ENCODE data around the gene ZDHHC16. TPM values are rescaled to one million over a fixed set of nuclear protein-coding genes. Genes with fewer than 3 reads are reported as not detected.

The ZDHHC16 gene
- total RNA-seq, 4 donors from 2014 or later = 25.6 to 38.3 (median 28.4) TPM

DNA sequence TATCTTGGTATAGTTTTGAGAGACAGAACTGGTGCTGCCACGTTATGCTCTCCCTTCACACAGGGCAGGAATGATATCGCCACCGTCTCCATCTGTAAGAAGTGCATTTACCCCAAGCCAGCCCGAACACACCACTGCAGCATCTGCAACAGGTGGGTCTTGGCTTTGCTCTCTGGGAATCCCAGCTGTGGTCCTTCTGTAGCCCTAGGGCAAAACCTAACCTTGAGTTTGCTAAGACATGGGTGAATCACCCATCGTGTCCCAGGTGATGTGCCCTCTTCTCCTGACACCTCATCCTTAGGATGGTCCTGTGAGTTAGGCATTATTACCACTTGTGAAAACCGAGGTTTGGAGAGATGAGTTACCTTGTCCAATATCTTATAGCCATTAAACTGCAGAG lies 6.4 kb downstream of the ZDHHC16 start:
- H3K27ac ChIP-seq = no peak overlapping the region
- H3K27me3 ChIP-seq = no peaks in the 10 kb centered on the region
- H3K9me3 ChIP-seq = no peaks in the 10 kb centered on the region
- no peak overlapping the region for H3K4me3 ChIP-seq
- peaks cover 0 to 14% (median 0%) of the 10 kb centered on the region in 4 donors for H3K4me1 ChIP-seq
- TF ChIP-seq POLR2A (IDR thresholded peaks at IDR 0.05) = no peak
- TF ChIP-seq, protein P1, sequence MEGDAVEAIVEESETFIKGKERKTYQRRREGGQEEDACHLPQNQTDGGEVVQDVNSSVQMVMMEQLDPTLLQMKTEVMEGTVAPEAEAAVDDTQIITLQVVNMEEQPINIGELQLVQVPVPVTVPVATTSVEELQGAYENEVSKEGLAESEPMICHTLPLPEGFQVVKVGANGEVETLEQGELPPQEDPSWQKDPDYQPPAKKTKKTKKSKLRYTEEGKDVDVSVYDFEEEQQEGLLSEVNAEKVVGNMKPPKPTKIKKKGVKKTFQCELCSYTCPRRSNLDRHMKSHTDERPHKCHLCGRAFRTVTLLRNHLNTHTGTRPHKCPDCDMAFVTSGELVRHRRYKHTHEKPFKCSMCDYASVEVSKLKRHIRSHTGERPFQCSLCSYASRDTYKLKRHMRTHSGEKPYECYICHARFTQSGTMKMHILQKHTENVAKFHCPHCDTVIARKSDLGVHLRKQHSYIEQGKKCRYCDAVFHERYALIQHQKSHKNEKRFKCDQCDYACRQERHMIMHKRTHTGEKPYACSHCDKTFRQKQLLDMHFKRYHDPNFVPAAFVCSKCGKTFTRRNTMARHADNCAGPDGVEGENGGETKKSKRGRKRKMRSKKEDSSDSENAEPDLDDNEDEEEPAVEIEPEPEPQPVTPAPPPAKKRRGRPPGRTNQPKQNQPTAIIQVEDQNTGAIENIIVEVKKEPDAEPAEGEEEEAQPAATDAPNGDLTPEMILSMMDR (IDR thresholded peaks at IDR 0.05) = no peak
- no peak for DNase-seq
- peaks cover 0 to 43% (median 0%) of the 10 kb centered on the region in 3 donors for H3K36me3 ChIP-seq

DNA sequence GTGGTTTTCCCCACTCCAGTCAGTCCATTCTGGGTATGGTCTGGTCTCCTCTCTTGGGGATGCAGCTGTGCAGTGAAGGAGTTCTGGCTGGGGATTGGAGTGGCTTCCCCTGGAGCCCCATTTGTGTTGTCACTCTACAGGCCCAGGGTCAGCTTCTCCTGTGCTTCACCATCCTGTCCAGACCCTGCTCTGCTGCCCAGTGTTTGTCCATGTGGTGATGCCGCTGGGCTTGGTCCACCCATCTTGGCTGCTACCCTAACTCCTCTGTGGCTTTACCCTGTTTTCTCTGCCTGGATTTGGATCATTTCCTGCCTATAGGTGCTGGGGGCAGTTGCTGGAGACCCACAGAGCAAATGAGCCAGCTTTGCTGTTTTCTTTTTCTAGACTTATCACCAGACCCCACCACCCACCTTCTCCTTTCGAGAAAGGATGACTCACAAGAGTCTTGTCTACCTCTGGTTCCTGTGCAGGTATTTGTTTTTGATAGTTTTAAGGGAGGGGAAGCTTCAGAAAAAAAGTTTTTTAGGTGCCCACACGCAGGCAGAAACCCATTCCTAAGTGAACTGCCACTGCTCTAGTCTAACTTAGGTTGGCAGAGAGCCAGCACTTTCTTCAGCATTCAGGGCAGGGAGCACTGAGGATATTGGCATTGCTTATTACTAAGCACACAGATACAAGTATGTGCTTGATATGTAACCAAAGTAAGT lies 8.5 kb downstream of the ZDHHC16 start:
- Histone ChIP-seq H3K27me3 (no peaks in the 10 kb centered on the region), H3K9me3 (no peaks in the 10 kb centered on the region), H3K4me1 (no peaks in the 10 kb centered on the region), H3K4me3 (no peak overlapping the region), H3K36me3 (peaks cover 0 to 62% (median 0%) of the 10 kb centered on the region in 3 donors), H3K27ac (no peak overlapping the region)
- TF ChIP-seq, protein P1 (IDR thresholded peaks at IDR 0.05) = no peak
- no peak for TF ChIP-seq POLR2A (IDR thresholded peaks at IDR 0.05)
- DNase-seq = no peak

DNA sequence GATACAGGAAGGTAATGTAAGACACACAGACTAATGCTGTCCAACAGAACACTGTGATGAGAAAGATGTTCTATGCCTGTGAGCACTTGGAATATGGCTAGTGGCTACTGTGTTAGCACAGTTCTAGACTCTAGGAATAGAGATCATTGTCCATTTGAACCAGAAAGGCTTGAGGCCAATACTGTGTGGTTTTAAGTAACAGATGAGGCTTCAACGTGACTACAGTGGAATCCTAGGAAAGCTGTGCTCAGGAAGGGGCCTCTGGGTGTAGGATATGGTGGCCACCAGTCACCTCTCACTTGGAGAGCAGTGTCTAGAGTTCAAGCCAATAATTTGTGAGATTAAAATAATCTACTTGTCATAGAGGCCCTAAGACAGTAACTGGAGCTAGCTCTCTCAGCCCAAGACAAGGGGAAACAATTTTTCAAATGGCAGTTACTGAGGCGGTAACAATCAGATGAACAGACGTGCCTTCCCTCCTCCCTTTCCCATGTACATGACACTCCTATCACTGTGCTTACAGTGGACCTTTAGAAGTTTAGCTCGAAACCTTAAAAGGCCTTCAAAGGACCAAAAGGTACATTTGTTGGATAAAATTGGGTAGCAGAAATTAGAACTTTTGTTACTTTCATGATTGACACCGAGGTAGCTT lies 10.2 kb downstream of the ZDHHC16 start:
- Histone ChIP-seq H3K4me3 (no peak overlapping the region), H3K27me3 (no peaks in the 10 kb centered on the region), H3K4me1 (no peaks in the 10 kb centered on the region), H3K36me3 (peaks cover 0 to 78% (median 0%) of the 10 kb centered on the region in 3 donors), H3K9me3 (no peaks in the 10 kb centered on the region), H3K27ac (no peak overlapping the region)
- TF ChIP-seq, protein P1 (IDR thresholded peaks at IDR 0.05) = no peak
- TF ChIP-seq POLR2A (IDR thresholded peaks at IDR 0.05) = no peak
- DNase-seq = no peak

DNA sequence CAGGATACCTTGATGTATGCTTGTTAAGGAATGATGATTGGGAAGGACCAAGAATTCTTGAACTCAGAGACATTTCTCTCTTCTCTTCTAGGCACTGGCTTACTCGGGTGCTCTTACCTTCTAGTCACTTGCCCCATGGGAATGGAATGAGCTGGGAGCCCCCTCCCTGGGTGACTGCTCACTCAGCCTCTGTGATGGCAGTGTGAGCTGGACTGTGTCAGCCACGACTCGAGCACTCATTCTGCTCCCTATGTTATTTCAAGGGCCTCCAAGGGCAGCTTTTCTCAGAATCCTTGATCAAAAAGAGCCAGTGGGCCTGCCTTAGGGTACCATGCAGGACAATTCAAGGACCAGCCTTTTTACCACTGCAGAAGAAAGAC lies 10.7 kb downstream of the ZDHHC16 start:
- TF ChIP-seq POLR2A (IDR thresholded peaks at IDR 0.05) = no peak
- TF ChIP-seq, protein P1 (IDR thresholded peaks at IDR 0.05) = no peak
- Histone ChIP-seq H3K27me3 (no peaks in the 10 kb centered on the region), H3K36me3 (peaks cover 0 to 84% (median 0%) of the 10 kb centered on the region in 3 donors), H3K27ac (no peak overlapping the region), H3K9me3 (no peaks in the 10 kb centered on the region), H3K4me3 (no peak overlapping the region), H3K4me1 (no peaks in the 10 kb centered on the region)
- no peak for DNase-seq

DNA sequence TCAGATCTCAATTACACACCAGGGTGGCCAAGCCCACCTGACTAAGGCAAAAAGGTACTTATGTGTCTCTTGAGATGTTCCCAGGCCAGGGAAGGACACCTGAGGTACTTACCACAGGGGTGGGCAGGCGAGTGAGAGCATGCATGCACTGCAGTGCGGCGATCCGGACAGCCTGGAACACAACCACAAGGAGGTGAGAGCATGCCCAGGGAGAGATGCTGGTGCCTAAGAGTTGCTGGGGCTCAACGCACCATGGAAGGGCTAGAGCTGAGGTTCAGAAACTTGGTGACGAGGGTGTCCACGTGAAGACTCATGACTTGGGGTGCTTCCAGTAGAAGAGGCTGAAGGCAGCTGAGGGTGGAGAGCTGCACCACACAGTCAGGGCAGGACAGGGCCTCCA lies 13.1 kb downstream of the ZDHHC16 start:
- TF ChIP-seq POLR2A (IDR thresholded peaks at IDR 0.05) = no peak
- TF ChIP-seq, protein P1 (IDR thresholded peaks at IDR 0.05) = no peak

More for the DNA sequence above, 13.1 kb downstream of the ZDHHC16 start:
- no peaks in the 10 kb centered on the region for H3K27me3 ChIP-seq
- DNase-seq = no peak
- no peaks in the 10 kb centered on the region for H3K4me1 ChIP-seq
- H3K9me3 ChIP-seq = no peaks in the 10 kb centered on the region
- H3K27ac ChIP-seq = no peak overlapping the region
- H3K4me3 ChIP-seq = no peak overlapping the region
- peaks cover 0 to 87% (median 0%) of the 10 kb centered on the region in 3 donors for H3K36me3 ChIP-seq

Measured in Peyer's patch (tissue), 4 donors.